HG02938 (cell line): ENCODE data around the gene ACTG1.

ENCODE experiments used
- ATAC-seq: cut with Tn5 transposase; IDR thresholded peaks from one replicate; pipeline ENCODE4 v1.9.1; 2021; ENCODE audit warnings: mild to moderate bottlenecking, moderate library complexity; ENCODE audit not compliant: unreplicated experiment

Gene ACTG1

GRCh38 chr17:81468111-81468769 is 44.4 kb downstream of the ACTG1 start:
- ATAC-seq: no peak

- no peak for ATAC-seq
Observed at GRCh38 chr17:81466564-81467472, 45.8 kb downstream of the ACTG1 start.

GRCh38 chr17:81465910-81466309 is 46.7 kb downstream of the ACTG1 start:
- no peak for ATAC-seq

GRCh38 chr17:81464586-81464985 is 48.0 kb downstream of the ACTG1 start:
- no peak for ATAC-seq

GRCh38 chr17:81463506-81463905 is 49.1 kb downstream of the ACTG1 start:
- ATAC-seq: no peak

- ATAC-seq: no peak
Observed at GRCh38 chr17:81462506-81463125, 50.0 kb downstream of the ACTG1 start.

- no peak for ATAC-seq
Observed at GRCh38 chr17:81461607-81462500, 50.7 kb downstream of the ACTG1 start.

GRCh38 chr17:81460856-81461460 is 51.6 kb downstream of the ACTG1 start:
- ATAC-seq: no peak
